HG03354 (cell line): ENCODE results near the gene RAP1A.

Experiments
- ATAC-seq: cut with Tn5 transposase; IDR thresholded peaks from one replicate; pipeline ENCODE4 v1.9.1; 2021; ENCODE audit warnings: mild to moderate bottlenecking; ENCODE audit not compliant: unreplicated experiment, poor library complexity, severe bottlenecking

The RAP1A gene

GRCh38 chr1:111745675-111746613 lies 126.4 kb downstream of the RAP1A start:
- no peak for ATAC-seq

DNA sequence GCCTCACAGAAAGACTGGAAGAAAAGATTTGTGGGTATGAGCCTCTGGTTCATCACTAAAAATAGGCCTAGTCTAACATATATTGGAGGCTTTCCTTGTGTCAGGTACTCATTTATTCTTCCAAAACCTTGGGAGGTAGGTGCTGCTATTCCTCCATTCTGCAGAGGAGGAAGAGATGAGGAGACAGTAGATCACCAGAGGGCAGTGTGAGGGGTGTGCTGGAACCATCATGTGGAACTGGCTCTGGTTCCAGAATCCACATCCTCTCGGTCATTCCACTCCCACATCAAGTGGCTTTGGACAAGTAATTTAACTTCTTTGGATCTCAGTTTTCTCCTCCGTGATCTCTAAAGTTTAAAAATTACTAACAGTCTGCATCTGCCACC lies 127.0 kb downstream of the RAP1A start:
- ATAC-seq = no peak

GRCh38 chr1:111747282-111747734 lies 127.7 kb downstream of the RAP1A start:
- ATAC-seq = peak; percentile 67

- no peak for ATAC-seq
Observed at GRCh38 chr1:111747947-111748346, 128.4 kb downstream of the RAP1A start.

- ATAC-seq = no peak
Observed at GRCh38 chr1:111749628-111750027, 130.0 kb downstream of the RAP1A start.

GRCh38 chr1:111750856-111751255 lies 131.3 kb downstream of the RAP1A start:
- ATAC-seq = no peak

GRCh38 chr1:111751906-111752575 lies 132.5 kb downstream of the RAP1A start:
- ATAC-seq = no peak

DNA sequence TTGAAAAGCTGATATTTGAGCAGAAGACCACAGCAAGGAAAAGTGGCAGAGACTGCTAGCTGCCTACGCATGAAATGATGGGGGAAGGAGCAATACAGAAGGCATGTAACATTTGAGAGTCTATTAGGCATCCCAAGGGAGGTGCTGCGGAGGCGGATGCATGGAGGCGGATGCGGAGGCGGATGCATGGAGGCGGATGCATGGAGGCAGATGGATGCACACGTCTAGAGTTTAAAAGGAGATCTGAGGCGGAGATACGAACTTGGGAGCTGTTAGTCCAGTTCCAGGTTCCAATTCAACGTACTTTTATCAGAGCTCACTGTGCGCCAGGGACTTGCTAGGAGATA lies 135.4 kb downstream of the RAP1A start:
- peak; percentile 6 for ATAC-seq

- ATAC-seq = peak; percentile 86
Observed at GRCh38 chr1:111755331-111756123, 135.9 kb downstream of the RAP1A start, which contains the start of gene DDX20. Gene DDX20 (plus strand): TSS chr1:111755901. CDS start chr1:111755925, 24 bp downstream.

DNA sequence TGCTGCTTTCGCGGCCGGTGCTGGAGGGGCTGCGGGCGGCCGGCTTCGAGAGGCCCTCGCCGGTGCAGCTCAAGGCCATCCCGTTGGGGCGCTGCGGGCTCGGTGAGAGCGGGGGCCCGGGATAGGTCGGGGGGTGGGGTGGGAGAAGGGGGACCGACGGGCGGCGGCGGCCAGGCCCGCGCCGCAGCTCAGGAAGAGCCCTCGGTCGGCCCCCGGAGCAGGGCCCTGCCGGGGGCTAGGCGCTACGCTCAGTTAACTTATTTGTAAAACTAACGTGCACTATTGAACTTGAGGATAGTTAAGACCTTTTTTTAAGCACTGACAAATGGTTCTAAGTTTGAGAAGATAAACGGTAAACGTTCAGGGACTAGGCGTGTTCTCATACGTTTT lies 136.5 kb downstream of the RAP1A start:
- ATAC-seq = peak; percentile 27

DNA sequence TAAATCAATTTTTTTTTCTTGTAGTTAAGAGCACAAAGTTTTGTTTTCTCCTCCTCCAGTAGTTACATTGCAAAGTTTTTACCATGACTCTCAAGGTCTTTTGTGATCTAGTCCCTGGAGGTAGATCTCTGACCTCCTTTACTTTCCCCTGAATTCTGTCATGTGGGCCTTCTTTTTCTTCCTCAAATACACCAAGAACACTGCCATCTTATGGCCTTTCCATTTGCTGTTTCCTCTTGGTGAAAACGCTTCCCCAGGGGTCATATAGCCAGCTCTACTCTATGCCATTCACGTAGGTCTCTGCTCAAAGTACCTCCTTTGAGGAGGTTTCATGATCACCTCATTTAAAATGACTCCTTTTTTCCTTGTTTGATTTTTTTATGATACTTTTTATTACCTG lies 138.8 kb downstream of the RAP1A start:
- no peak for ATAC-seq

DNA sequence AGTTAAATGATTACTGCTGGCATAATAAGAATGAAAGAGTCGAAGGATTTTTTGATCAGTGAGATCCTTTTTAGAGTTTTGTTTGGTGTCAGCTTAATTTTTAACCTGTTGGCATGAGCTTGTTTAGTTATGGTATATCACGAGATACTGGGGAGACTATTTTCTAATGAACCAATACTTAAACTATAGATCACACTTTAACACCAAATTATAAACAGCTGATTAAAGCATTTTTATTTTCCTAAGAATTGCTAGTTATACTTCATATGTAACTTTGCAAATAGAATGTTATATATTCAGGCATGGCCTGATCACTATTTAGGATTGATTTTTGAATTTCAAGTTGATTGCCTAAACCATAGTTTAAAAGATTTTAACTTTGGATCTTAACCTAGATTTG lies 142.1 kb downstream of the RAP1A start:
- ATAC-seq = no peak

DNA sequence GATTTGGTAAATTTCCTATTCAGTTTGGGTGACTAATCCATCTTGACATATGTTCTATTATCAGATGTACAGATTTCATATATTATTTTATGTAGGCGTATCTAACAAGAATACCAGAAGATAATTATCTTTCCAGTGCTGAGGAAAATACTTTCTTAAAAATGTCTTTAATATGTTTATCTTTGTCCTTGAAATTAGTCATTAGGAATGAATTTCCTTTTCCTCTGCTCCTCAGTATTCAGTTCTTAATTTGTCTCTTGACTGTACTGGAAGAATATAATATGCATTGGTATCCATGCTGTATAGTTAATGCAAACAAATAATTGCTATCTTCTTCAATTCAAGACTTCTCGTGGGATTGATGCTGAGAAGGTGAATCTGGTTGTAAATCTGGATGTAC lies 142.7 kb downstream of the RAP1A start:
- ATAC-seq = no peak
